ENCODE data around the gene MLX. TPM values are rescaled to one million over a fixed set of nuclear protein-coding genes. Genes with fewer than 3 reads are reported as not detected.
"Not testable (repeated sequence)": the region's sequence is repeated elsewhere in the genome, so short reads cannot be mapped to it uniquely, and the experiment has no call there.

The MLX gene
- total RNA-seq, 1 donor from 2014 or later = 45.9 TPM

- peak overlapping the region; percentile 72 for H3K27ac Mint-ChIP-seq (ENCODE audit: unreplicated experiment)
- peaks cover 3% of the 10 kb centered on the region for H3K4me1 Mint-ChIP-seq (ENCODE audit: unreplicated experiment)
- no peaks in the 10 kb centered on the region for H3K27me3 Mint-ChIP-seq (ENCODE audit: unreplicated experiment)
- H3K9me3 Mint-ChIP-seq (ENCODE audit: unreplicated experiment) = no peaks in the 10 kb centered on the region
- DNase-seq (ENCODE audit: low spot score) = no peak
- H3K4me3 Mint-ChIP-seq (ENCODE audit: unreplicated experiment) = peak overlapping the region; percentile 73
- H3K36me3 Mint-ChIP-seq (ENCODE audit: low read depth, unreplicated experiment) = peaks cover 25% of the 10 kb centered on the region
- TF ChIP-seq CTCF (IDR thresholded peaks at IDR 0.05; ENCODE audit: unreplicated experiment) = no peak
Observed at GRCh38 chr17:42613699-42614295, 46.9 kb downstream of the MLX start.

- Mint-ChIP-seq H3K27me3 (ENCODE audit: unreplicated experiment) (peaks cover 1% of the 10 kb centered on the region), H3K4me3 (ENCODE audit: unreplicated experiment) (no peak overlapping the region), H3K4me1 (ENCODE audit: unreplicated experiment) (no peaks in the 10 kb centered on the region), H3K9me3 (ENCODE audit: unreplicated experiment) (no peaks in the 10 kb centered on the region), H3K27ac (ENCODE audit: unreplicated experiment) (no peak overlapping the region), H3K36me3 (ENCODE audit: low read depth, unreplicated experiment) (peaks cover 24% of the 10 kb centered on the region)
- DNase-seq (ENCODE audit: low spot score) = no peak
- no peak for TF ChIP-seq CTCF (IDR thresholded peaks at IDR 0.05; ENCODE audit: unreplicated experiment)
Observed at GRCh38 chr17:42617956-42618431, 51.1 kb downstream of the MLX start.

DNA sequence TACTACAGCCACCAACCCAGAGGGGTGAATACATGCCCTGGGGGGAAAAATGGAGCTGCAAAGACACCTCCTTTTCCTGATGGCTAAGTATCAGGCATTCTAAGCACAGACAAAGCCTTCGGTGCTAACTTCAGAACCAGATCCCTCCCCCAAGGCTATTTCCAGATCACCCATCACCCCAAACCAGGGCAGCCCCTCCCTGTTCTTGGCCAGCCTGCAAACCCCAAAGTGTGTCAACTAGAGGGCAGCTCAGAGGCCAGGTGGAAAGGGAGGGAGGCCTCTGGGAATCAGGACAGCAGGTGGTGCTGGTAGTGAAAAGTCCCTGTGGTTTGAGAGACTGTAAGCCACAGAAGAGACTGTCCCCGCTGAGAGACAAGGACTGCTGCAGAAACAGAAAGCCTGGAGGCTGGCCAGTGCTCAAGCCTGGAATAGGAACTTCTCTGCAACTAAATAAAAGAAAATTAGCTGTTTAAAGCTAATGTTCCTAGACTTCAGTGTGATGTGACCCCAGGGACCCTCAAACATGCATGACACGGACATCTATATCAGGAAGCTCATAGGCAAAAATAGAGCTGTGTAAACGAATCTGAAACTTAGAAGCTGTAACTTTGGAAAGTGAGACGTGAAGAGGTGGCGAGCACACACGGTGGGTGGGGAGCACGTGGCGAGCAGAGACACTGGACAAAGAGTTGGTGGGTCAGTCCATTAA is 51.7 kb downstream of the MLX start:
- H3K9me3 Mint-ChIP-seq (ENCODE audit: unreplicated experiment) = no peaks in the 10 kb centered on the region
- no peaks in the 10 kb centered on the region for H3K4me1 Mint-ChIP-seq (ENCODE audit: unreplicated experiment)
- DNase-seq (ENCODE audit: low spot score) = peak; percentile 12
- H3K4me3 Mint-ChIP-seq (ENCODE audit: unreplicated experiment) = no peak overlapping the region
- peaks cover 1% of the 10 kb centered on the region for H3K27me3 Mint-ChIP-seq (ENCODE audit: unreplicated experiment)
- TF ChIP-seq CTCF (IDR thresholded peaks at IDR 0.05; ENCODE audit: unreplicated experiment) = no peak
- H3K36me3 Mint-ChIP-seq (ENCODE audit: low read depth, unreplicated experiment) = peaks cover 22% of the 10 kb centered on the region
- H3K27ac Mint-ChIP-seq (ENCODE audit: unreplicated experiment) = no peak overlapping the region

DNA sequence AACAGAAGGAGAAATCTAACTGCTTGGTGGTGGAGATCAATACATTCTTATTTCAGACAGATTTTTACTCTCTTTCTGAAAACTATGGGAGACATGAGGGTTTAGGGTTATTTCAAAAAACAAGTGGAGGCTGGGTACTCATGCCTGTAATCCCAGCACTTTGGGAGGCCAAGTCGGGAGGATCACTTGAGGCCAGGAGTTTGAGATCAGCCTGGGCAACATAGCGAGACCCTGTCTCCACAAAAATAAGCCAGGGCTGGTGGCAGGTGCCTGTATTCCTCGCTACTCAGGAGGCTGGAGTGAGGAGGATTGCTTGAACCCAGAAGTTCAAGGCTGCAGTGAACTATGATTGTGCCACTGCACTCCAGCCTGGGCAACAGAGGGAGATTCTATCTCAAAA is 55.1 kb downstream of the MLX start:
- not testable (repeated sequence) for H3K27ac Mint-ChIP-seq (ENCODE audit: unreplicated experiment); H3K9me3 Mint-ChIP-seq (ENCODE audit: unreplicated experiment); H3K4me3 Mint-ChIP-seq (ENCODE audit: unreplicated experiment); H3K27me3 Mint-ChIP-seq (ENCODE audit: unreplicated experiment); H3K36me3 Mint-ChIP-seq (ENCODE audit: low read depth, unreplicated experiment); H3K4me1 Mint-ChIP-seq (ENCODE audit: unreplicated experiment); DNase-seq (ENCODE audit: low spot score)

Other genes starting within 250 kb of the MLX start
- gene STAT3, start 178.7 kb upstream of the MLX start, total RNA-seq (ENCODE audit: unreplicated experiment) = 160 TPM
- 334 TPM for gene CAVIN1, start 143.8 kb upstream of the MLX start, total RNA-seq (ENCODE audit: unreplicated experiment)
- gene ATP6V0A1, start 108.2 kb upstream of the MLX start, total RNA-seq (ENCODE audit: unreplicated experiment) = 103 TPM
- gene NAGLU, start 30.9 kb upstream of the MLX start, total RNA-seq (ENCODE audit: unreplicated experiment) = 24.2 TPM
- gene HSD17B1, start 14.2 kb upstream of the MLX start, total RNA-seq (ENCODE audit: unreplicated experiment) = 0.64 TPM
- 66.3 TPM for gene COASY, start 5.0 kb upstream of the MLX start, total RNA-seq (ENCODE audit: unreplicated experiment)
- 8.0 TPM for gene PSMC3IP, start 10.6 kb downstream of the MLX start, total RNA-seq (ENCODE audit: unreplicated experiment)
- gene RETREG3, start 42.3 kb downstream of the MLX start, total RNA-seq (ENCODE audit: unreplicated experiment) = 92.1 TPM
- gene TUBG1, start 42.6 kb downstream of the MLX start, total RNA-seq (ENCODE audit: unreplicated experiment) = 54.5 TPM
- gene TUBG2, start 92.2 kb downstream of the MLX start, total RNA-seq (ENCODE audit: unreplicated experiment) = 19.7 TPM
- gene PLEKHH3, start 109.9 kb downstream of the MLX start, total RNA-seq (ENCODE audit: unreplicated experiment) = 25.2 TPM
- 1.2 TPM for gene CCR10, start 114.7 kb downstream of the MLX start, total RNA-seq (ENCODE audit: unreplicated experiment)
- gene CNTNAP1, start 115.4 kb downstream of the MLX start, total RNA-seq (ENCODE audit: unreplicated experiment) = 8.9 TPM
- gene EZH1, start 177.9 kb downstream of the MLX start, total RNA-seq (ENCODE audit: unreplicated experiment) = 31.7 TPM
- 630 TPM for gene RAMP2, start 194.1 kb downstream of the MLX start, total RNA-seq (ENCODE audit: unreplicated experiment)
- gene VPS25, start 206.3 kb downstream of the MLX start, total RNA-seq (ENCODE audit: unreplicated experiment) = 39.4 TPM
- gene WNK4, start 213.5 kb downstream of the MLX start, total RNA-seq (ENCODE audit: unreplicated experiment) = 8.9 TPM
- gene COA3, start 231.6 kb downstream of the MLX start, total RNA-seq (ENCODE audit: unreplicated experiment) = 60.3 TPM
- gene CNTD1, start 231.8 kb downstream of the MLX start, total RNA-seq (ENCODE audit: unreplicated experiment) = 0.59 TPM

All from endothelial cell (in vitro differentiated cells).